ENCODE data around the gene JAK1. TPM values are rescaled to one million over a fixed set of nuclear protein-coding genes. Genes with fewer than 3 reads are reported as not detected.

The JAK1 gene
- polyA plus RNA-seq, 1 donor from 2014 or later, result 26.8 TPM

GRCh38 chr1:64861611-64862010 lies 104.7 kb downstream of the JAK1 start:
- Histone ChIP-seq H3K9me2 (ENCODE audit: insufficient read depth, low read length) (no peaks in the 10 kb centered on the region), H4K20me1 (ENCODE audit: insufficient read depth) (no peaks in the 10 kb centered on the region), H3K27me3 (ENCODE audit: insufficient read depth, low read depth, low read length) (no peaks in the 10 kb centered on the region), H3K9me3 (ENCODE audit: low read length) (no peaks in the 10 kb centered on the region), H3K4me3 (ENCODE audit: low read length) (no peak overlapping the region), H3F3A (ENCODE audit: insufficient read depth, low read length, poor library complexity, severe bottlenecking) (no peaks in the 10 kb centered on the region), H3K4me2 (ENCODE audit: low read length) (no peak overlapping the region), H3K27ac (ENCODE audit: low read length) (no peak overlapping the region), H2AFZ (ENCODE audit: low read depth, low read length) (no peak overlapping the region), H3K79me2 (replicated peaks; ENCODE audit: insufficient read depth, low read length) (no peaks in the 10 kb centered on the region), H3K36me3 (ENCODE audit: insufficient read depth, low read length) (no peaks in the 10 kb centered on the region), H3K9ac (ENCODE audit: low read length) (no peak overlapping the region)
- no peak for TF ChIP-seq CTCF (IDR thresholded peaks at IDR 0.05; ENCODE audit: poor library complexity, severe bottlenecking)
- no peak for TF ChIP-seq MXI1 (conservative IDR thresholded peaks at IDR 0.05; ENCODE audit: poor library complexity, severe bottlenecking)
- no peak for TF ChIP-seq RAD21 (conservative IDR thresholded peaks at IDR 0.05)
- TF ChIP-seq, protein P1, sequence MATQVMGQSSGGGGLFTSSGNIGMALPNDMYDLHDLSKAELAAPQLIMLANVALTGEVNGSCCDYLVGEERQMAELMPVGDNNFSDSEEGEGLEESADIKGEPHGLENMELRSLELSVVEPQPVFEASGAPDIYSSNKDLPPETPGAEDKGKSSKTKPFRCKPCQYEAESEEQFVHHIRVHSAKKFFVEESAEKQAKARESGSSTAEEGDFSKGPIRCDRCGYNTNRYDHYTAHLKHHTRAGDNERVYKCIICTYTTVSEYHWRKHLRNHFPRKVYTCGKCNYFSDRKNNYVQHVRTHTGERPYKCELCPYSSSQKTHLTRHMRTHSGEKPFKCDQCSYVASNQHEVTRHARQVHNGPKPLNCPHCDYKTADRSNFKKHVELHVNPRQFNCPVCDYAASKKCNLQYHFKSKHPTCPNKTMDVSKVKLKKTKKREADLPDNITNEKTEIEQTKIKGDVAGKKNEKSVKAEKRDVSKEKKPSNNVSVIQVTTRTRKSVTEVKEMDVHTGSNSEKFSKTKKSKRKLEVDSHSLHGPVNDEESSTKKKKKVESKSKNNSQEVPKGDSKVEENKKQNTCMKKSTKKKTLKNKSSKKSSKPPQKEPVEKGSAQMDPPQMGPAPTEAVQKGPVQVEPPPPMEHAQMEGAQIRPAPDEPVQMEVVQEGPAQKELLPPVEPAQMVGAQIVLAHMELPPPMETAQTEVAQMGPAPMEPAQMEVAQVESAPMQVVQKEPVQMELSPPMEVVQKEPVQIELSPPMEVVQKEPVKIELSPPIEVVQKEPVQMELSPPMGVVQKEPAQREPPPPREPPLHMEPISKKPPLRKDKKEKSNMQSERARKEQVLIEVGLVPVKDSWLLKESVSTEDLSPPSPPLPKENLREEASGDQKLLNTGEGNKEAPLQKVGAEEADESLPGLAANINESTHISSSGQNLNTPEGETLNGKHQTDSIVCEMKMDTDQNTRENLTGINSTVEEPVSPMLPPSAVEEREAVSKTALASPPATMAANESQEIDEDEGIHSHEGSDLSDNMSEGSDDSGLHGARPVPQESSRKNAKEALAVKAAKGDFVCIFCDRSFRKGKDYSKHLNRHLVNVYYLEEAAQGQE (IDR thresholded peaks at IDR 0.05; ENCODE audit: borderline replicate concordance), result no peak
- TF ChIP-seq SMC3 (conservative IDR thresholded peaks at IDR 0.05; ENCODE audit: poor library complexity), result no peak
- TF ChIP-seq POLR2AphosphoS5 (IDR thresholded peaks at IDR 0.05), result no peak

DNA sequence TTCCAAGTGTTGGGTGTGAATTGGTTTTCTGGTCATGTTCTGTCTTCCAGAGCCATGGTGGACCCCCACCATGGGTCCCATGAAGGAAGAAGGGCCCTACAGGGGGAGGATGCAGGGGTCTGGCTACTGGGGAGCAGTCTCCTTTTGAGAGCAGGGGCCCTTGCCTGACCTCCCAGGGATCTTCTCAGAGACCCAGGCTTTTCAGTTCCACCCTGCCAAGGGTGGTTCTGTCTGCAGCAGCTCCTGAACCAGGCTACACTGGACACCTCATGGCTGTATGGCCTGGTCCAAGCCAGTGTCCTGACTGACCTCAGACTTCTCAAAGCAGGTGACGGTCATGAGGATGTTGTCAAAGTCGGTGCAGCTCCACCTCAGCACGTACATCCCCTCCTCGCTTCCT lies 109.0 kb downstream of the JAK1 start:
- Histone ChIP-seq H3K4me2 (ENCODE audit: low read length) (no peak overlapping the region), H3K4me3 (ENCODE audit: low read length) (no peak overlapping the region), H3K27me3 (ENCODE audit: insufficient read depth, low read depth, low read length) (no peaks in the 10 kb centered on the region), H3K9ac (ENCODE audit: low read length) (no peak overlapping the region), H3K79me2 (replicated peaks; ENCODE audit: insufficient read depth, low read length) (no peaks in the 10 kb centered on the region), H2AFZ (ENCODE audit: low read depth, low read length) (no peak overlapping the region), H3F3A (ENCODE audit: insufficient read depth, low read length, poor library complexity, severe bottlenecking) (no peaks in the 10 kb centered on the region), H3K36me3 (ENCODE audit: insufficient read depth, low read length) (peaks cover 5% of the 10 kb centered on the region), H3K9me3 (ENCODE audit: low read length) (no peaks in the 10 kb centered on the region), H4K20me1 (ENCODE audit: insufficient read depth) (no peaks in the 10 kb centered on the region), H3K27ac (ENCODE audit: low read length) (no peak overlapping the region), H3K9me2 (ENCODE audit: insufficient read depth, low read length) (no peaks in the 10 kb centered on the region)
- TF ChIP-seq MXI1 (conservative IDR thresholded peaks at IDR 0.05; ENCODE audit: poor library complexity, severe bottlenecking) (no peak), SMC3 (conservative IDR thresholded peaks at IDR 0.05; ENCODE audit: poor library complexity) (no peak), EZH2 (IDR thresholded peaks at IDR 0.05; ENCODE audit: borderline replicate concordance, insufficient read depth, low read length, poor library complexity, severe bottlenecking) (no peak), TAF1 (IDR thresholded peaks at IDR 0.05; ENCODE audit: low read depth) (no peak), RAD21 (conservative IDR thresholded peaks at IDR 0.05) (no peak), EP300 (conservative IDR thresholded peaks at IDR 0.05; ENCODE audit: poor library complexity, severe bottlenecking) (no peak), POLR2AphosphoS5 (IDR thresholded peaks at IDR 0.05) (no peak), CTCF (IDR thresholded peaks at IDR 0.05; ENCODE audit: poor library complexity, severe bottlenecking) (no peak)
- TF ChIP-seq, protein P1 (IDR thresholded peaks at IDR 0.05; ENCODE audit: borderline replicate concordance), result no peak
